HG03060 (cell line): Measurements from ENCODE around the gene OVOL3.
A peak's percentile ranks its signal among the peaks of the same experiment; 100 is the strongest.
"Not testable (repeated sequence)": the region's sequence is repeated elsewhere in the genome, so short reads cannot be mapped to it uniquely, and the experiment has no call there.

Source experiments
- ATAC-seq: cut with Tn5 transposase; IDR thresholded peaks from one replicate; pipeline ENCODE4 v1.9.1; 2021; ENCODE audit warnings: low read depth, moderate number of reproducible peaks; ENCODE audit not compliant: unreplicated experiment

The OVOL3 gene

DNA sequence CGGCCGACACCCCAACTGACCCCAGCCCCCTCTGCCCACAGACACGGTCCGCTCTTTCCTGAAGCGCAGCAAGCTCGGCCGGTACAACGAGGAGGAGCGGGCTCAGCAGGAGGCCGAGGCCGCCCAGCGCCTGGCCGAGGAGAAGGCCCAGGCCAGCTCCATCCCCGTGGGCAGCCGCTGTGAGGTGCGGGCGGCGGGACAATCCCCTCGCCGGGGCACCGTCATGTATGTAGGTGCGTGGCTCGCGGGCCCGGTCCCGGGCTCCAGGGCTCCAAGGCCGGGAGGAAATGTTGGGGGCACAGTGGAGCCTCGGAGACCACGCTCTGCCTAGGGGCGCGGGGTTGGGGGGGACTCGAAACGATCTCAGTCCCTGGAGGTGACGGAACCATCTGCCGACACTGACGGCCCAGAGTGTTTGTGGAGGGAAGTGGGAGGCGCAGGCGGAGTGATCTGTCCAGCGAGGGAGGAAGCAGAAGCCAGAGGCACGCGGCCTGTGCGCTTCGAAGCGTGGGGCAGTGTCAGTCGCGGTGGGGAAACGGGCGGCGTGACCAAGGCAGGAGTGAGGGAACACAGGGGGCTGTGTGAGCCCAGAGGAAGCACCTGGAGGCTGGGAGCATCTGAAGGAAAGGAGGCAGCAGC, 10.7 kb downstream of the OVOL3 start:
- ATAC-seq, result no peak

DNA sequence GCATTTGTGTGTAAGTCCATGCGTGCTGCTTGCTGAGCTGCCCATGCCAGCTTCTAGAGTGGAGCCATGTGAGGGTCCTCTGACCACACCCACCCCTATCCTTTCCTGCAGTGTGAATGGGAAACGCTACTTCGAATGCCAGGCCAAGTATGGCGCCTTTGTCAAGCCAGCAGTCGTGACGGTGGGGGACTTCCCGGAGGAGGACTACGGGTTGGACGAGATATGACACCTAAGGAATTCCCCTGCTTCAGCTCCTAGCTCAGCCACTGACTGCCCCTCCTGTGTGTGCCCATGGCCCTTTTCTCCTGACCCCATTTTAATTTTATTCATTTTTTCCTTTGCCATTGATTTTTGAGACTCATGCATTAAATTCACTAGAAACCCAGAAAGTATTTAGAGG, 14.6 kb downstream of the OVOL3 start:
- no peak for ATAC-seq

GRCh38 chr19:36128392-36128736, 17.4 kb downstream of the OVOL3 start:
- ATAC-seq, result no peak

- not testable (repeated sequence) for ATAC-seq
Observed at GRCh38 chr19:36131221-36131620, 20.3 kb downstream of the OVOL3 start.

- not testable (repeated sequence) for ATAC-seq
Observed at GRCh38 chr19:36134867-36135266, 23.9 kb downstream of the OVOL3 start.

- ATAC-seq, result no peak
Observed at GRCh38 chr19:36136964-36137686, 26.2 kb downstream of the OVOL3 start.

- no peak for ATAC-seq
Observed at GRCh38 chr19:36139120-36139472, 28.2 kb downstream of the OVOL3 start.

GRCh38 chr19:36139473-36140303, 28.7 kb downstream of the OVOL3 start, which contains the start of gene CAPNS1:
Gene CAPNS1, plus strand, starts transcription at chr19:36140066. Its CDS starts 946 bp downstream, at chr19:36141012.
- peak; percentile 74 for ATAC-seq

GRCh38 chr19:36140304-36141038, 29.5 kb downstream of the OVOL3 start:
- no peak for ATAC-seq

- no peak for ATAC-seq
Observed at GRCh38 chr19:36141039-36141927, 30.3 kb downstream of the OVOL3 start.

- no peak for ATAC-seq
Observed at GRCh38 chr19:36142046-36142445, 31.1 kb downstream of the OVOL3 start.

GRCh38 chr19:36142496-36142895, 31.6 kb downstream of the OVOL3 start:
- ATAC-seq, result no peak

GRCh38 chr19:36144624-36145023, 33.7 kb downstream of the OVOL3 start:
- no peak for ATAC-seq

DNA sequence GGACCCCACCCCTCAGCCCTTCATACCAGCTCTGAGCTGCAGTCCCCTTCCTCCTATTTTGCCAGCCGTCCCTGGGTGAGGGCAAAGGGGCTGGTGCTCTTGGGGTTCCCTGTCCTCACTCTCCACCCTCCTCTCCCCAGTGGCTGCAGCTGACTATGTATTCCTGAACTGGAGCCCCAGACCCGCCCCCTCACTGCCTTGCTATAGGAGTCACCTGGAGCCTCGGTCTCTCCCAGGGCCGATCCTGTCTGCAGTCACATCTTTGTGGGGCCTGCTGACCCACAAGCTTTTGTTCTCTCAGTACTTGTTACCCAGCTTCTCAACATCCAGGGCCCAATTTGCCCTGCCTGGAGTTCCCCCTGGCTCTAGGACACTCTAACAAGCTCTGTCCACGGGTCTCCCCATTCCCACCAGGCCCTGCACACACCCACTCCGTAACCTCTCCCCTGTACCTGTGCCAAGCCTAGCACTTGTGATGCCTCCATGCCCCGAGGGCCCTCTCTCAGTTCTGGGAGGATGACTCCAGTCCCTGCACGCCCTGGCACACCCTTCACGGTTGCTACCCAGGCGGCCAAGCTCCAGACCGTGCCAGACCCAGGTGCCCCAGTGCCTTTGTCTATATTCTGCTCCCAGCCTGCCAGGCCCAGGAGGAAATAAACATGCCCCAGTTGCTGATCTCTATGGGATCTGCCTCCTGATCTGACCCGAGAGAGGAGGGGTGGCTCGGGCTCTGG, 38.9 kb downstream of the OVOL3 start:
- ATAC-seq, result no peak

DNA sequence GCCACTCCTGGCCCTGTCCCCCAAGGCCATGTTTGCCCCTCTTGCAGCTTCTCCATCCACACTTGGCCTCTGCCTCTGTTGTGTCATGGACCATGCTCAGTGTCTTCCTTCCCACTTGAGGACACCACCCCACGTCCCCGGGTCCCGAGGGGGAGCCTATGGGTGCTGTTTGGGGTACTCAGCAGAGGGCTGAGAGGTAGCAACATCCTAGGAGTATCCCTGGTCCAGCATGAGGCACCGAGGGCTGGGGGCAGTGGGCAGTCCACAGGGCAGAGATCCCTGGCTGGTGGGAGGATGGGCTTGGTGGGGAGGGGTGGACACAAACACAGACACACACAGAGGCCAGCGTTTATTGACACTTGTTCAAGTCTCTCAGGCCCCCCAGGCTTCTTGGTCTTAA, 39.6 kb downstream of the OVOL3 start:
- no peak for ATAC-seq

GRCh38 chr19:36151144-36152018, 40.4 kb downstream of the OVOL3 start:
- ATAC-seq, result no peak

GRCh38 chr19:36152019-36152351, 41.0 kb downstream of the OVOL3 start:
- no peak for ATAC-seq

- no peak for ATAC-seq
Observed at GRCh38 chr19:36152352-36153091, 41.6 kb downstream of the OVOL3 start, which contains the start of gene COX7A1. Gene COX7A1, minus strand, starts transcription at chr19:36152447. Its CDS starts 40 bp downstream, at chr19:36152407.
